ENCODE measurements around the gene OSBPL5. TPM values are rescaled to one million over a fixed set of nuclear protein-coding genes. Genes with fewer than 3 reads are reported as not detected.

The OSBPL5 gene
- total and polyA plus RNA-seq, 11 donors, result 10.1 to 27.7 (median 16.4) TPM

DNA sequence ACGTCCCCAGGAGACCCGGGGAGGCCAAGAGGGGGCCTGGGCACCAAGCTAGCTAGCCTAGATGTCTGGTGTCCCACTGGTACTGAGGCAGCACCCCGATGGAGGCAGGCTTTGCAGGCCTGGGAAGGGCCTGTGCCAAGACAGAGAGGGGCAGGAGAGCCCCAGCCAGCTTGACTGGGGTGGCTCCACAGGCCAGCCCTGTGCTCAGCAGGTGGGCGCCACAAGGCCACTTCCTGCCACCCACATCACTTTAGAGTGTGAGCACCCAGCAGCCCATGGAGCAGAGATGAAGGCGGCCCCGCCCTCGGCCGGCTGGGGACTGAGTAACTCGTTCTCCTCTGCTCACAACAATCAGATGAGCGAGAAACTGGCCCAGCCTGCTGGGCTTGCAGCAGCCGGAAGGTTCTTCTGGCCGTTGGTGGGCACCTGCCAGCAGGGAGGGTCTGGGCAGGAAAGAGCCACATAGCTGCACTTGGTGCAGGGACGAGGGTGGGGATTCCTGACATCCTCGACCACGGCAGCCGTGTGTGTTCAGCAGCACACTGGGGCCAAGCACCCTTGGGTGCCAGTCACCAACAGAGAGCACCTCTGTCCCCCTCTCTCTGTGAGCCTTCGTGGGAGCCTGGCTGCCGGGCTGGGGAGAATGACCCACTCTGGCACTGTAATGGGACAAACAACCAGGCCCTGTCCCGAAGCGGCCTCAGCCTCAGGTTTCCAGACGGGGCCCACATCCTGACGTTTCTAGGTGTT, 7.6 kb downstream of the OSBPL5 start:
- no peaks in the 10 kb centered on the region for H3K27me3 ChIP-seq
- intact Hi-C loops (cut with DNase I), result no loop called here
- H3K4me3 ChIP-seq, result no peak overlapping the region
- no peak for TF ChIP-seq POLR2A (IDR thresholded peaks at IDR 0.05)
- TF ChIP-seq, protein P1, sequence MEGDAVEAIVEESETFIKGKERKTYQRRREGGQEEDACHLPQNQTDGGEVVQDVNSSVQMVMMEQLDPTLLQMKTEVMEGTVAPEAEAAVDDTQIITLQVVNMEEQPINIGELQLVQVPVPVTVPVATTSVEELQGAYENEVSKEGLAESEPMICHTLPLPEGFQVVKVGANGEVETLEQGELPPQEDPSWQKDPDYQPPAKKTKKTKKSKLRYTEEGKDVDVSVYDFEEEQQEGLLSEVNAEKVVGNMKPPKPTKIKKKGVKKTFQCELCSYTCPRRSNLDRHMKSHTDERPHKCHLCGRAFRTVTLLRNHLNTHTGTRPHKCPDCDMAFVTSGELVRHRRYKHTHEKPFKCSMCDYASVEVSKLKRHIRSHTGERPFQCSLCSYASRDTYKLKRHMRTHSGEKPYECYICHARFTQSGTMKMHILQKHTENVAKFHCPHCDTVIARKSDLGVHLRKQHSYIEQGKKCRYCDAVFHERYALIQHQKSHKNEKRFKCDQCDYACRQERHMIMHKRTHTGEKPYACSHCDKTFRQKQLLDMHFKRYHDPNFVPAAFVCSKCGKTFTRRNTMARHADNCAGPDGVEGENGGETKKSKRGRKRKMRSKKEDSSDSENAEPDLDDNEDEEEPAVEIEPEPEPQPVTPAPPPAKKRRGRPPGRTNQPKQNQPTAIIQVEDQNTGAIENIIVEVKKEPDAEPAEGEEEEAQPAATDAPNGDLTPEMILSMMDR (IDR thresholded peaks at IDR 0.05), result no peak
- peaks cover 12 to 90% (median 71%) of the 10 kb centered on the region in 12 donors for H3K4me1 ChIP-seq
- H3K36me3 ChIP-seq, result peaks cover 0 to under 1% (median 0%) of the 10 kb centered on the region in 9 donors
- 86 to 88% (median 87%) methylated on average over 15 to 22 of the region's 22 CpGs for WGBS, 4 donors
- no peaks in the 10 kb centered on the region for H3K9me3 ChIP-seq
- DNase-seq, result peak in 3 of 5 donors; percentile 23 to 67 (median 46)
- peak overlapping the region in 4 of 12 donors; percentile 19 to 88 (median 66) for H3K27ac ChIP-seq
- no peak for ATAC-seq

GRCh38 chr11:3156661-3157311, 8.3 kb downstream of the OSBPL5 start:
- H3K4me3 ChIP-seq, result peak overlapping the region in 2 of 12 donors; percentile 2 to 36
- H3K36me3 ChIP-seq, result peaks cover 0 to 7% (median 0%) of the 10 kb centered on the region in 9 donors
- whole genome bisulfite sequencing, 4 donors, result 82 to 89% (median 88%) methylated on average over 28 to 31 of the region's 31 CpGs
- H3K27ac ChIP-seq, result peak overlapping the region in 8 of 12 donors; percentile 19 to 88 (median 62)
- ATAC-seq (no peak), DNase-seq (peak in 3 of 5 donors; percentile 20 to 45 (median 23))
- no peaks in the 10 kb centered on the region for H3K27me3 ChIP-seq
- peaks cover 12 to 88% (median 64%) of the 10 kb centered on the region in 12 donors for H3K4me1 ChIP-seq
- intact Hi-C loops (cut with DNase I), result no loop called here
- TF ChIP-seq POLR2A (IDR thresholded peaks at IDR 0.05), result no peak
- TF ChIP-seq, protein P1 (IDR thresholded peaks at IDR 0.05), result no peak
- H3K9me3 ChIP-seq, result no peaks in the 10 kb centered on the region

- peak overlapping the region in 11 of 12 donors; percentile 1 to 88 (median 57) for H3K27ac ChIP-seq
- intact Hi-C loops (cut with DNase I), result no loop called here
- no peaks in the 10 kb centered on the region for H3K27me3 ChIP-seq
- WGBS, 4 donors, result 74 to 88% (median 83%) methylated on average over 14 of the region's 14 CpGs
- DNase-seq, result peak in 2 of 5 donors; percentile 30 to 51
- H3K36me3 ChIP-seq, result peaks cover 0 to 8% (median 0%) of the 10 kb centered on the region in 9 donors
- no peaks in the 10 kb centered on the region for H3K9me3 ChIP-seq
- ATAC-seq, result no peak
- H3K4me3 ChIP-seq, result peak overlapping the region in 5 of 12 donors; percentile 13 to 36 (median 28)
- no peak for TF ChIP-seq POLR2A (IDR thresholded peaks at IDR 0.05)
- TF ChIP-seq, protein P1 (IDR thresholded peaks at IDR 0.05), result no peak
- H3K4me1 ChIP-seq, result peaks cover 10 to 88% (median 60%) of the 10 kb centered on the region in 12 donors
Measured at GRCh38 chr11:3156282-3156660, 8.8 kb downstream of the OSBPL5 start.

GRCh38 chr11:3155691-3156258, 9.3 kb downstream of the OSBPL5 start:
- intact Hi-C loops (cut with DNase I), result no loop called here
- ATAC-seq (no peak), DNase-seq (peak in 3 of 5 donors; percentile 47 to 51 (median 51))
- 64 to 73% (median 69%) methylated on average over 12 to 16 of the region's 16 CpGs for WGBS, 4 donors
- Histone ChIP-seq H3K27ac (peak overlapping the region in 11 of 12 donors; percentile 1 to 88 (median 57)), H3K4me1 (peaks cover 5 to 84% (median 55%) of the 10 kb centered on the region in 12 donors), H3K4me3 (peak overlapping the region in 5 of 12 donors; percentile 13 to 36 (median 28)), H3K9me3 (no peaks in the 10 kb centered on the region), H3K36me3 (peaks cover 0 to 12% (median 0%) of the 10 kb centered on the region in 9 donors), H3K27me3 (no peaks in the 10 kb centered on the region)
- TF ChIP-seq POLR2A (IDR thresholded peaks at IDR 0.05), result no peak
- TF ChIP-seq, protein P1 (IDR thresholded peaks at IDR 0.05), result no peak

Measured in heart left ventricle (tissue), 16 donors.